HG02642 (cell line): ENCODE measurements around the gene SDCCAG8.
"Not testable (repeated sequence)": the region's sequence is repeated elsewhere in the genome, so short reads cannot be mapped to it uniquely, and the experiment has no call there.

Experiments used
- ATAC-seq: cut with Tn5 transposase; IDR thresholded peaks from one replicate; pipeline ENCODE4 v1.9.1; 2021; ENCODE audit warnings: mild to moderate bottlenecking; ENCODE audit not compliant: unreplicated experiment, poor library complexity

SDCCAG8 gene

DNA sequence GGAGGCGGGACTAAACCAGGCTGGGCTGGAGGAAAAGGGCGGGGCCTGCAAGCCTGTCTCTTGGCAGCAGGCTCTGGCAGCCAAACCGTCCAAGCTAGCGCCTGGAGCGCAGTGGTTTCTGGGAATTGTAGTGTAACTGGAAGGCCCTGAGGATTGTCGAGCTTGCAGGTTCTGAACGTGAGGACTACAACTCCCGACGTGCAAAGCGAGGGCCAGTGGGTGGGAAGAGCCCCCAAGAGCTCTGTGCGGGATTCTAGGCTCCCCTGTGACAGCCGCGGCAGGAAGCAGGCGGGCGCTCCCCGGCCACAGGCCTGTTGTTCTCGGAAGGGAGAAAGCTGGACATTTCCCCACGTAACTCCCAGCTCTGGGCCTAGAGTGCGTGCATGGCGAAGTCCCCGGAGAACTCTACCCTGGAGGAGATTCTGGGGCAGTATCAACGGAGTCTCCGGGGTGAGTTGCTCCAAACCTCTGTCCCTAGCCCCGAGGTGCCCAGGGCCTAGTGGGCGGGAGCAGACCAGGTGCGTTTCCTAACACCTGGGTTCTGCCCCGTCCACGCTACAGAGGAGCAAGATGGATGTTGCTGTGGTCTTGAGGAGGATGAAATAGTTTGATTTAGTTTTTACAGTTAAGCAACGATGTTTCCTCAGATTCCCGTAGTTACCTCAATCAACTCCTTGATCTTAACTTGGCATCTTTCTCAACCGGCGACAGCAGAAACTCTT is at the start of gene SDCCAG8:
TSS of gene SDCCAG8 (plus strand) at position 251 of the 722 bp plus-strand sequence. CDS start at position 384, 133 bp downstream.
- peak; percentile 79 for ATAC-seq

DNA sequence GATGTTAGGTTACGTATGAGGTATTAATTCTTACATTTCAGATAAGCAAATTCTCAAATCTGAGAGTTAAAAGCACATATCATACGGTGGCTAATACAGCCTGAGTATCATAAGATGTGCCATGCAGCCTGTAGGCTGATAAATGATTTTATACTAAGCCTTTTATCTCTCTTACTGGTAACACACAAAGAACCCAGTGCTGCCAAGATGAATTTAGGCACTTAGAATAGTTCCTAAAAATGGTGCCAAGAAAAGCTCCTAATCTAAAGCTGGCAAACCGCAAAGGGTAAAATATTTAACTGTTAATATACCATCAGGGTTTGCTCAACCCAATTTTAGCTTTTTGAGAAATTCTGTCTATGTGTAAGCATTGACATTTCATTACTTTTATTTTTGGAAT is 43.9 kb upstream of the SDCCAG8 start:
- not testable (repeated sequence) for ATAC-seq

DNA sequence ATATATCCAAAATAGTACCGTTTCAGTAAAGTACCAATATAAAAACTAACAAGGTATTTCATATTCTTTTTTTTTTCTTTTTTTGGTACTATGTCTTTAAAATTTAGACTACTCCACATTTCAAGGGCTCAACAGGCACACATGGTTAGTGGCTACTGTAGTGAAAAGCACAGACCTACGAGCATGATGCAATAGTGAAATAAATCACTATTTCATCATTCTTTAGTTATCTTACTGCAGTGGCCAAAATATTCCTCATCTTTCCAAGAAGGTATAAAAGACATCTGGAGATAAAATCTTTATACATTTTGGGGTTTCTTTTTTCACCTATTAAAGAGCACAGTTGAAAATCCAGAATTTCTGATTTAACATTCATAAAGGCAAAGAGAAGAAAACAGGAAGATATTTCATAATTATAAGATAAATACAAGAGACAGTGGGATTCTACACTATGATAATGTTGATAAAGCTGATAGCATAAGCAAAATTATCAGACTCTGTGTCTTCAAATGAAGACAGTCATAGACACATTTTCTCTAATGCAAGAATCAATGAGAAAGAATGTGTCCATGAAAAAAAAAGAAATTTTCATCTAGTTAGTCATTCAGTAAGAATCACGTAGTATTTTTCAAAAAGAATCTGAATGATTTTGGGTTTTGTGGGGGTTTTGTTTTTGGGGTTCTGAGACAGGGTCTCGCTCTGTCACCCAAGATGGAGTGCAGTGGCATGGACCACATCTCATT is 42.6 kb upstream of the SDCCAG8 start:
- no peak for ATAC-seq

DNA sequence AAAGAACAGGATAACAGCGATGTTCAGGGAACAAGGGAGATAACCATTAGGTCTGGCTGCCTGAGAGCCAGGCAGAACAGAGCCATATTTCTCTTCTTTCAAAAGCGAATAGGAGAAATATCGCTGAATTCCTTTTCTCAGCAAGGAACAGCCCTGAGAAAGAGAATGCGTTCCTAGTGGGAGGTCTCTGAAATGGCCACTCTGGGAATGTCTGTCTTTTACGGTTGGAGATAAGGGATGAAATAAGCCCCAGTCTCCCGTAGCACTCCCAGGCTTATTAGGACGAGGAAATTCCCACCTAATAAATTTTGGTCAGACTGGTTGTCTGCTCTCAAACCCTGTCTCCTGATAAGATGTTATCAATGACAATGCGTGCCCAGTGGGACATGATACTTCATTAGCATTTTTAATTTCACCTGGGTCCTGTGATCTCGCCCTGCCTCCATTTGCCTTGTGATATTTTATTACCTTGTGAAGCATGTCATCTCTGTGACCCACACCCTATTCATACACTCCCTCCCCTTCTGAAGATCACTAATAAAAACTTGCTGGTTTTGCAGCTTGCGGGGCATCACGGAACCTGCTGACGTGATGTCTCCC is 40.5 kb upstream of the SDCCAG8 start:
- ATAC-seq, result not testable (repeated sequence)

DNA sequence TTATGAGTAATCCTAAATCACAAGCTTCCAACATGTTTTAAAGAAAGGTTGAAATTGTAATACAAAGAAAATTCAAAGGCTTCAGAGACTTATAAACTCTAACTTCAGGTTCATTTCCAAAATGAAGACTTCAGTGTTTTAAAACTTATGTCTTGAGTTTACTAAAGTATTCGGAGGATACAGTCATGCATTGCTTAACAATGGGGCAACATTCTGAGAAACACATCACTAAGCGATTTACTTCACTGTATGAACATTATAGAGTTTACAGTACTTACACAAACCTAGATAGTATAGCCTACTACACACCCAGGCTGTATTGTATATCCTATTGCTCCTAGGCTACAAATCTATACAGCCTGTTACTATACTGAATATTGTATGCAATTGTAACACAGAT is 39.1 kb upstream of the SDCCAG8 start:
- no peak for ATAC-seq

DNA sequence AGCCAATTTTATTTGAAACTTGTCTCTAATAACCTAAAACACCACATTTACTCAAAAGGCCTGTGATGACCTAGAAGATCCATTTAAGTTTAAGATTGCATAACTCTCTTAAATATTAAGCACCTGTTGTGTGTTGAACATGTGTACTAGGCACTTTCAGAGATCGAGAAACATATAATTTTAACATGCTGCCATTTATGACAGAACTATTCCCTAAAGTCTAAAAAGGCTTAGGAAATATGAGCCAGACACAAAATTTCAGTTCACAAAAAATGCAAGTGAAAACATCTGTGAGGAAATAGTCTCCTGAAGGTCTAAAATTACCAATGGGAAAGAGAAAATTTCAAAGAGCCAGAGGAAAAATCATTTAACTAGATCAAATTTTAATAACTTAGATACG is 38.5 kb upstream of the SDCCAG8 start:
- ATAC-seq, result no peak

DNA sequence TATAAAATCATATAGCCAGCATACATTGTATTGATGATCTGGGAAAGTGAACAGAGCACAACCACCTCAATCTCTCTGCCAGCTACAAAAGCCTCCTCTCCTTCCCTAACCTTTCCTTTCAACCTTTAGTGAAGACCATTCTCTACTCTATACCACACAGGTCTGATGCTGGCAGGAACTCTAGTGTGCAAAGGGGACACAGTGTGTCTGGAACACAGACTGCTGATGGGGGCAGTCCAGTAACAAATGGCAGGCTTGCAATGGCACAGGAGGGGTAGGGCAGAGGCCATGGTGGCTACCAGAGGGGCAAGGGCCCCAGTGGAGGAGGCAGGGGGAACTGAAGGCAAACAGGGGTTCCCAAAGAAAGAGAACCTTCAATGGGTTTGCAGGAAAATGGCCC is 37.8 kb upstream of the SDCCAG8 start:
- ATAC-seq, result no peak

DNA sequence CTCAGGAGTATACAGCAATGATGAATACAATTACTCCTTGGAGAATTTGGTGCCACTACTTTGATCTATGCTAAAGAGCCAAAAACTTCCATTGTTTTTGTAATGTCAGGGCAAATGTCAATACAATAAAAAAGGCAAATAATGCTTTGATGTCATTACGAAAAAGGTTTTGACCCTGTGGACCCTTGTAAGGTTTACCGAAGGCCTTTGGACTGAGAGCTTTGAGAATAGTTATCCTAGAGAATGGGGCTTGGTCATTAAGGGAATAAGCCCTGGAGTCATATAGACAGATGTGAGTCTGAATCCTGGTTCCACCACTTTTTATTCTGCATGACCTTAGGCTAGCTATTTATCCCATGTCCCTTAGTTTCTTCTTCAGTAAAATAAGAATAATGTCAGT is 28.2 kb upstream of the SDCCAG8 start:
- ATAC-seq, result no peak

DNA sequence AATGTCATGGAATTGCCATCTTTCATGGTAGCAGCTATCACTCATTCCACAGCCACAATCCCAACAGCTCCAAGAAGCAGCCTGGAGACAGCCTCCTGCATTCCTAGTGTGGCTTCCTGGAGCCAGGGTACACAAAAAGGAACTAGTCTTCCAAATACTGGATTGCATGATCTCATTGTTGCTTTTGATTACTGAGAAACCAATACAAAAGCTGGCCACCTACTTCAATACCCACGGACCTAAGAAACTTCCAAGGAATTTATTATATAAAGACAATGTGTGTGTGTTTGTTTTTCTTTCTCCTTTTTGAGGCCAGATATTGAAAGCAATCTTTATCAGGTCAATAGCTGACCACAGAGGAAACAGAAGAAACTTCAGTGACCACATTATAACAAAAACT is 26.3 kb upstream of the SDCCAG8 start:
- ATAC-seq, result no peak

DNA sequence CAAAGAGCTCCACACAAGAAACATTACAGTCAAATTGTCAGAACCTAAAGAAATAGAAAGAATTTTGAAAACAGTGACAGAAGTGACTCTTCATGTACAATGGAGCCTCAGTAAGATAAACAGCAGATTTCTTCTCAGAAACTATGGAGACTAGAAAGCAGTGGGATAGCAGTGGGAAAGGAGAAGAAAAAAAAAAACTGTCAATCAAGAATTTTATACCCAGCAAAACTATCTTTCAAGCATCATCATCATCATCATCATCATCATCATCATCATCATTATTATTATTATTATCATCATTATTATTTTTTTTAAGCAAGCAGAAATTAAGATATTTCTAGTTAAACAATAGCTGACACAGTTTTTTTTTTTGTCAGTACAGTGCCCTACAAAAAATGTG is 24.9 kb upstream of the SDCCAG8 start:
- no peak for ATAC-seq

DNA sequence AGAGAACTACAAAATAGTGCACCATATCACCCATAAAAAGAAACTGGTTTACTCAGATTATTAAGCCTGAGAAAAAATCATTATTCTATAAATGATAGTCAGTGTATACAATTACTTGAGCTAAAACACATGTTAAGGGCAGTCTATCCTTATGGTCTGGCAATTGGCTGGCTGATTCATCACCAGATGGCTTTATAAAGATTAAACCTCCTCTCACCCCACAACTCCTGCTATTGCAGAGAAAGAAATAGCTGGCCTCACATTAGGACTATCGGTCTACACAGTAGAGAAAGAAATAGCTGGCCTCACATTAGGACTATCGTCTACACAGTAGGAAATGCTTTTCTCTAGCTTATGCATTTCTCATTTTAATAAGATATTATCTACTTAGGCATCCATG is 21.9 kb upstream of the SDCCAG8 start:
- no peak for ATAC-seq

DNA sequence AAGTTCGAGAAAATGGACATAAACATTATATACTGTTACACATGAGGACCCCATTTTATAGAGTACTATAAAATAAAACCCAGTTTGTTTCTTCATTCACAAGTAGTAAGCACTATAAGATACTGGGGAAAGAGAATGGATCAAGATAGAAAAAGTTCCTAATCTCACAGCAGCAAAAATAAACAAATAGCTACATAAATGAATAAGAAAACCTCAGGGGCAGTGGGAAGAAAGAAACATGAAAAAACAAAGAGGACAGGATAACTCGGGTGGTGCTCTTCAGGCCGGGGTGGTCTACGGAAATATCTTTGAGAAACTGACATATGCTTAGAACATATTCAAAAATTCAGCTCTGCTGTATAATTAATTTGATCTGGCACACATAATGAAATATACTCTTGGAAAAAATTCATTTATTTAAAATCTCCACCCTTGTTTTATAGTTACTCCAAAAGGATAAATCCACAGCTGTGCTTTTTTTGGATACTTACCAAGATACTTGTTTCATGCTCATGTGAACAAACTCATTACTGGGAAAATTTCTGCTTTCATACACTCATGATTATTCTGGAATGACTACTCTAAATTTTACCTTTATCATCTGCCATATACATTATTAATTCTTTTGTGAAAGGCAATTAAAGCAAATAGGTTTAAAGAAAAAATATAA is 20.7 kb upstream of the SDCCAG8 start:
- no peak for ATAC-seq

DNA sequence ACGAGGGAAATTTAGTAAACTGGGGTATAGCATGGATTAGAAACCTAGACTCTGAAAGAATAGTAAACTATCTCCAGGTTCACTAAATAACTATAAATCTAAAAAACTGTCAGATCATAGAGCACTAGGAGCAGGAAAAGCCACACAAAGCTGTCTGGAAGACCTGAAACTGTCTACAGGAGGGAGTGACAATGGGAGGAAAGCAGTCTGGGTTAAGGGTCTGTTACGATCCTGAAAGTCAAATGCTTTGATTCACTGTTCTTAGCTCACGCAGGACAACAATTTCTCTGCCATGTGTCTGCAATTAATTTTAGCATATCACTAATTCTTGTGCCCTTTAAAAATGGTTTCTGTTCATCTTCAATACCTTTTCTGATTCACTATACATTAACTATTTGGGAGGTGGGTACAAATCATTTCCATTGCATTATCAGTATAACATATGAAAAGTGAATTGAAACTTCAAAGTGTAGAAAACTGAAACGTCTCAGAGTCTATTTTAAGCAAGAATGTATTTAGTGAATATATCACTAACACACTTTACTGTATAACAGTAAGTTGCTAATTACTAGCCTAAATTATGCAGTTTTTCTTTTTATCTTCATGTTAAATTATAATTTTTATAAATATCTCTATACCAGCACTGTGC is 19.1 kb upstream of the SDCCAG8 start:
- peak; percentile 52 for ATAC-seq

DNA sequence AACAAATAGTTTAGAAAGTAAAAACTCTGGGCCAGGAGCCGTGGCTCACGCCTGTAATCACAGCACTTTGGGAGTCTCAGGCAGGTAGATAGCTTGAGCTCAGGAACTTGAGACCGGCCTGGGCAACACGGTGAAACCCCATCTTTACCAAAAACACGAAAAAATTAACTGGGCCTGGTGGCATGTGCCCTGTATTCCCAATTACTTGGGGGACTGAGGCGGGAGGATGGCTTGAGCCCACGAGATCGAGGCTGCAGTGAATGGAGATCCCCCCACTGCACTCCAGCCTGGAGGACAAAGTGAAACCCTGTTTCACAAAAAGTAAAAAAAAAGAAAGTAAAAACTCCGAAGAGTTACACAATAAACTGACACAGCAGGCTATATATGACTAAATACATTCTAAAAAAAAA is 11.4 kb upstream of the SDCCAG8 start:
- no peak for ATAC-seq

DNA sequence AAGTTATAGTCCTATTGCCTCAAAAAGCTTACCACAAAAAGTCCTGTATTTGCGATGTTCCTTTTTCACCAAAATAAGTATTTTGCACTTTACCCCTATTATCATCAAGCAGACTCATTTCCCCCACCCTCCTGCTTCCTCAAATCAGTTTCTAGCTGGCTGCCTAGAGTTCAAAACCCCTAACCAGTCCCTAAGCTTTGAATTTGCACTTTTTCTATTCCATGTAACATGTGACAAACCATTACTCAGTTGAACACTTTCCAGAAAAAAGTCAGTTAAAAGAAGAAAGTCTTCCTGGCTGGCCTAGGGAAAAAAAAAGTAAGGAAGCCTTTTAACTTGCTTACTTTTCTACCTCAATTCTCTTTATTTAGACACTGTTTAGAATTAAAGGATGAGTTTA is 8.9 kb upstream of the SDCCAG8 start:
- peak; percentile 41 for ATAC-seq

DNA sequence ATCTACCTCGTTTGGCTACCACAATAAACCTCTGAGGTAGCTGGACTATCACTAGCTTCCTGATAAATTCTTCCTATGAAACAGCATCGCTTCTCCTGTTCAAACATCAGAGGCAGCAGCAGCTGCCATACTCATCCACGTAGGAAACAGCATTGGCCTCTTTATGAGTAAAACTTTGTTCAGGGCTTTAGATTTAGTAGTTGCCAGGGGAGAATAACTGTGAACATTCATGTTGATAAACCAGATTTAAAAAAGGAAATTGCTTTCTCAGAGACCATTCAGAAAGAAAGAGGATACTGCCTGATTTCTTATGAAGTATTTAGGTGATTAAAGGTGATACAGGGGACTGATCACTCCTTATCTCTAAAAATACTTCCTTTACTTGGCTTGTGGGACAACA is 7.9 kb upstream of the SDCCAG8 start:
- no peak for ATAC-seq

DNA sequence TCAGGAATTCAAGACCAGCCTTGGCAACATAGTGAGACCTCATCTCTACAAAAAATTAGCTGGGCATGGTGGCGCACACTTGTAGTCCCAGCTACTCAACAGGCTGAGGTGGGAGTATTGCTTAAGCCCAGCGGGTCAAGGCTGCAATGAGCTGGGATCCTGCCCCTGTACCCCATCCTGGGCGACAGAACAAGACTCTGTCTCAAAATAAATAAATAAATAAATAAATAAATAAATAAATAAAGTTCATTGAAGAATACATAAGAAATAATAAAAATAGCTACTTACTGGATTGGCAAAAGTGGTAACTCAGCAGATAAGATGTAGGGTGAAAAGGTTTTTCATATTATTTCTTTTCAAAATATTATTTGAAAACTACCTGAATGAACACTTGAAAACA is 6.6 kb upstream of the SDCCAG8 start:
- ATAC-seq, result no peak

DNA sequence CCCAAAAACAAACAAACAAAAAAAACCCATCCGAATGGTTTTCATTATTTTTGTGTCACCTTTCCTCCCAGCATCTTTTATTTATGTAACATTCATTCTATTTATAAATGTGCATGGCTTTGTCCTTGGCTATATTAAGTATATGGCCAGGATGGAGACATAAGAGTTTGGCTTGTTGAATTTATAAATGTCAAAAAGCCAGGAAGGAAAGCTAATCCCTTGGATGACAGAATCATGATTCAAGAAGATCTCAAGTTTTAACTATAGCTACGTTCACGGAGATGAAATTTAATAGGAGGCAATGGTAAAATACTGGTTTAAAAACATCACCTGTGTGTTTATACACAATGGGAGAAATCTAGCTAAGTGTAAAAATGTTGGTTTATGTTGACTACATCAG is 5.7 kb upstream of the SDCCAG8 start:
- no peak for ATAC-seq

DNA sequence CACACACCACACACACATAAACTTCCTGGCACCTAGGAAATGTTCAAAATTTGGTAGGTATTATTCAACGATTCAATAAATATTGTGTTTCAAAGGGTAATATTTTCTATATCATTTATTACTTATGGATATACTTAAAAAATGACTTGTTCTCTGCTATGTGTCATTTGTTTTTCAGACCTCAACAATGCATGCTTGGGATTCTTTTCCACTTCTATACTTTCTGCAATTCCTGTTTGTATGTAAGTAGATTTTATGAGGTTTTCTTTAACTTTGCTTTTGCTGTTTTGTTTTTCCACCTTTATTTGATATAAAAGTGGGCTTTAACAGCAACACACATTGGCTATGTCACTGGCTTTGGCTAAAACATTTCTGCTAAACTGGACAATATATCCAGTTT is 4.3 kb upstream of the SDCCAG8 start:
- no peak for ATAC-seq

DNA sequence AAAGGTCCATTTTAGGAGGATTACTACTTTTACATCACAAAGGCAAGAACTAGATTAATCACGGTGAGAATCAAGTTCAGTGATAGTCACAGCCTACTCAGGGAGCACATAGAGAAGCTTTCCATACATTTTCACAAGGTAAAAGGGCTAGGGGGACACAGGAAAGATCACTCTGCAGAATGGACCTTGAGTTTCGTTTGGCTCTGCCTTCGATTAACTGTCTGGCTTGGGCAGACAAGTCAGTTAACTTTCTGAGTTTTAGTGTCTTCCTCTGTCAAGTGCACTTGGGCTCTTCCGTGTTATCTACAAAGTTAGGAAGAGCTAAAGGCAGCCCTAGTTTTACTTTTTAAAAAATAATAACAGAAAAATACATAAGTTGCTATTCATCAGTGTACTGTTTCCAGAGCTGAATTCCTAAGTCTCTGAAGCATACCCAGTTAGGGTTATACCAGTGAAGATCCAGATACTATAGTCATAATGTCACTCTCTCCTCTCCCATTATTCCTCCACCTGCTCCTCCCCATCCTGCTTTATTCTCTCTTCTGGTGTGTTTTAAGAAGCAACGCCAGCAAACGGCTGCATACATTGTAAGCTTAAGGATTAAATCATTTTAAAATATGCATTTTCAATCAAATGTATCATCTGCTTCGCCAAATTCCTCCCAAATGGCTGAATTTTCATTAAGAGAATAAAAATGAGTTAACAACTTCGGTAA is 2.5 kb upstream of the SDCCAG8 start:
- ATAC-seq, result no peak
